Gastrocnemius medialis (tissue), 4 donors: ENCODE measurements around the gene MED13L. TPM values are rescaled to one million over a fixed set of nuclear protein-coding genes. Genes with fewer than 3 reads are reported as not detected.

Experiments used
- ATAC-seq, 2 donors: fragments of 150-250 bp; one replicate each; pipeline ENCODE4 v1.9.1; 2016
- DNase-seq, 2 donors: peaks; one replicate each; pipeline ENCODE4 v3.0.0-alpha.2; 2019
- H3K27ac ChIP-seq, 4 donors: fragments of 200-600 bp; sonication (generic); 1 replicate in 1 of 4; 2 replicates in 3 of 4; pipeline ENCODE4 v1.5.1; 2016 to 2018; ENCODE audit warnings: mild to moderate bottlenecking in 2 of 4, moderate library complexity in 1 of 4
- H3K27me3 ChIP-seq, 3 donors: fragments of 200-600 bp; sonication (generic) in 2 of 3; 1 replicate in 1 of 3; 2 replicates in 2 of 3; pipeline versions ENCODE4 v1.5.1 to v1.6.0; 2016 to 2019; ENCODE audit warnings: mild to moderate bottlenecking in 1 of 3, moderate library complexity in 1 of 3
- H3K36me3 ChIP-seq, 2 donors: fragments of 200-600 bp; sonication (generic) in 1 of 2; one replicate each; pipeline ENCODE4 v1.5.1; 2017 to 2018
- H3K4me1 ChIP-seq, 2 donors: fragments of 200-600 bp; sonication (generic) in 1 of 2; one replicate each; pipeline ENCODE4 v1.5.1; 2016 to 2017; ENCODE audit warnings: mild to moderate bottlenecking in 2 of 2
- H3K4me3 ChIP-seq, 4 donors: fragments of 200-600 bp; sonication (generic) in 3 of 4; 1 replicate in 1 of 4; 2 replicates in 3 of 4; pipeline ENCODE4 v1.5.1; 2016 to 2019; ENCODE audit warnings: mild to moderate bottlenecking in 2 of 4
- H3K9me3 ChIP-seq, 3 donors: fragments of 200-600 bp; sonication (generic) in 2 of 3; 1 replicate in 1 of 3; 2 replicates in 2 of 3; pipeline ENCODE4 v1.5.1; 2016 to 2019
- POLR2A ChIP-seq, 2 donors: fragments of 450-650 bp; IDR thresholded peaks; one replicate each; pipeline ENCODE4 v1.6.1; 2017; ENCODE audit warnings: antibody characterized with exemption in 2 of 2, mild to moderate bottlenecking in 2 of 2, moderate library complexity in 2 of 2
- in situ Hi-C, 4 donors: fragments of 200-750 bp; cut with MboI; loops; one replicate each; pipeline versions ENCODE4 v1.15.0 to v1.8.0; 2017; ENCODE audit warnings: low sequenced_read_pairs in 4 of 4
- intact Hi-C: fragments of 100-400 bp; cut with DNase I; formaldehyde crosslinking; loops from one replicate; pipeline ENCODE4 v1.15.1; 2023; ENCODE audit warnings: low total_unique reads
- total RNA-seq, 4 donors: library from RNA; depleted of rRNA; stranded (reverse); fragments of >200 nt; gene quantifications; one replicate each; pipeline versions ENCODE4 v1.1.0 to v1.2.3, GENCODE V29; 2016
- TF ChIP-seq, protein P1 (sequence below), 5 experiments: fragments of 450-650 bp in 3 of 5; fragments of 200-600 bp in 2 of 5; sonication (generic) in 2 of 5; IDR thresholded peaks in 4 of 5; conservative IDR thresholded peaks in 1 of 5; 1 replicate in 4 of 5; 2 replicates in 1 of 5; pipeline ENCODE4 v1.5.1; 2016 to 2019; ENCODE audit warnings: antibody characterized with exemption in 5 of 5, mild to moderate bottlenecking in 3 of 5, moderate library complexity in 3 of 5

Gene MED13L
- total RNA-seq, 4 donors from 2014 or later: 59.5 to 92.6 (median 74.1) TPM

DNA sequence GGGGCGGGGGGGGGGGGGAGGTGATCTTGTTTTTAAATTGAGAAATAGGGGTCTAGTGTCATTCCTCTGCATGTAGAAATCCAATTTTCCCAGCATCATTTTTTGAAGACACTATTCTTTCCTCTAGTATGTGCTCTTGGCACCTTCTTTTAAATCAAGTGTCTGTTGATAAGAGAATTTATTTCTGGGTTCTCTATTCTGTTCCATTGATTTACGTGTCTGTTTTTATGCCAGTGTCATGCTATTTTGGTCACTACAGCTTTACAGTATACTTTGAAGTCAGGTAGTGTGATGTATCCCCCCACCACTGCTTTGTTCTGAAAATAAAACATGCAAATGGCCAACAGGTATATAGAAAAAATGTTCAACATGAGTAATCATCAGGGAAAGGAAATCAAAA lies 252.7 kb downstream of the MED13L start:
- ATAC-seq (no peak), DNase-seq (no peak)
- in situ Hi-C loops: no loop called here
- no peaks in the 10 kb centered on the region for H3K36me3 ChIP-seq
- H3K27me3 ChIP-seq: no peaks in the 10 kb centered on the region
- H3K4me1 ChIP-seq: peaks cover 46 to 58% of the 10 kb centered on the region in 2 donors
- intact Hi-C loops: no loop called here
- H3K4me3 ChIP-seq: no peak overlapping the region
- TF ChIP-seq POLR2A (IDR thresholded peaks at IDR 0.05): no peak
- TF ChIP-seq, protein P1, sequence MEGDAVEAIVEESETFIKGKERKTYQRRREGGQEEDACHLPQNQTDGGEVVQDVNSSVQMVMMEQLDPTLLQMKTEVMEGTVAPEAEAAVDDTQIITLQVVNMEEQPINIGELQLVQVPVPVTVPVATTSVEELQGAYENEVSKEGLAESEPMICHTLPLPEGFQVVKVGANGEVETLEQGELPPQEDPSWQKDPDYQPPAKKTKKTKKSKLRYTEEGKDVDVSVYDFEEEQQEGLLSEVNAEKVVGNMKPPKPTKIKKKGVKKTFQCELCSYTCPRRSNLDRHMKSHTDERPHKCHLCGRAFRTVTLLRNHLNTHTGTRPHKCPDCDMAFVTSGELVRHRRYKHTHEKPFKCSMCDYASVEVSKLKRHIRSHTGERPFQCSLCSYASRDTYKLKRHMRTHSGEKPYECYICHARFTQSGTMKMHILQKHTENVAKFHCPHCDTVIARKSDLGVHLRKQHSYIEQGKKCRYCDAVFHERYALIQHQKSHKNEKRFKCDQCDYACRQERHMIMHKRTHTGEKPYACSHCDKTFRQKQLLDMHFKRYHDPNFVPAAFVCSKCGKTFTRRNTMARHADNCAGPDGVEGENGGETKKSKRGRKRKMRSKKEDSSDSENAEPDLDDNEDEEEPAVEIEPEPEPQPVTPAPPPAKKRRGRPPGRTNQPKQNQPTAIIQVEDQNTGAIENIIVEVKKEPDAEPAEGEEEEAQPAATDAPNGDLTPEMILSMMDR (IDR thresholded peaks at IDR 0.05 in 4 of 5, conservative IDR thresholded peaks at IDR 0.05 in 1 of 5): no peak
- no peaks in the 10 kb centered on the region for H3K9me3 ChIP-seq
- no peak overlapping the region for H3K27ac ChIP-seq

DNA sequence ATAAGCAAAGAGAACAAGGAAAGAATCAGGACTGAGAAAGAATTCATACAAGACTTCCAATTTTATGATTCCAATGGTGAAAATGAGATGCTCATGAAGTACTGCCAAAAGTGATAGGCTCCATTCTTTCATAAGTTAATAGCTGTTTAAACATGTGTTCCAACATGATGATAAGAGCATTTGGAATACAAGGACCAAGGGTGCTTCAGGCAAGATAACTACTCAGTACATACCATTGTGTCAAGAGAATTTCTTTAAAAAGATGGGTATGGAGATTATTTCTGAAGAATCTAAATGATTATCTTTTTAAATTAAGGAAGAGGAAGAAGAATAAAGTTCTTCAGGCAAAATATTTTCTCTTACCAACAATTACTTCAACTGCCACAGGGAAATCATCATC lies 258.1 kb downstream of the MED13L start:
- H3K27ac ChIP-seq: peak overlapping the region in 1 of 4 donors; percentile 49
- in situ Hi-C loops (no loop called here), intact Hi-C loops (loop anchor here (5.0 kb wide), 1 partner anchor 218 kb away; no protein-coding TSS in a partner anchor)
- DNase-seq (no peak), ATAC-seq (no peak)
- H3K4me3 ChIP-seq: no peak overlapping the region
- no peaks in the 10 kb centered on the region for H3K9me3 ChIP-seq
- peaks cover 35 to 44% of the 10 kb centered on the region in 2 donors for H3K4me1 ChIP-seq
- H3K27me3 ChIP-seq: no peaks in the 10 kb centered on the region
- no peak for TF ChIP-seq POLR2A (IDR thresholded peaks at IDR 0.05)
- TF ChIP-seq, protein P1 (IDR thresholded peaks at IDR 0.05 in 4 of 5, conservative IDR thresholded peaks at IDR 0.05 in 1 of 5): no peak
- H3K36me3 ChIP-seq: peaks cover 0 to 15% of the 10 kb centered on the region in 2 donors

DNA sequence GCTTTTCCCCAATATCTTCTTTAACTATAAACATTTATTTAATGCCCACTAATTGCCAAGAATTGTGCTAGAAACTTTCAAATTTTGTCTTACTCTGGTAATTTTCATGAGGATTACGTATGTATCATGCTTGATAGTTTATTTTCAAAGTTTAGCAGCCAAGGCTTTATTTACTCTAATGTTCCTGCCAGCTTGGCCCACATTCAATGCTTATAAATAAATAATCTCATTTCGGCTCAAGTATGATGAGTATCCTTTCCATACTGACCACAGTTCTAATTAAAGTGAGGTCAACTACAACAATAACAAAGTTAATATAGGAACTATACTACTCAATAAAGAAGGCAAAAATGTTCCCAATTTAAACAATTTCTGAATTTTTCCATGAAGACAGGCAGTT lies 259.2 kb downstream of the MED13L start:
- Histone ChIP-seq H3K4me1 (peaks cover 34 to 44% of the 10 kb centered on the region in 2 donors), H3K9me3 (no peaks in the 10 kb centered on the region), H3K27ac (peak overlapping the region; percentile 16 to 49 (median 38)), H3K4me3 (no peak overlapping the region), H3K36me3 (peaks cover 0 to 25% of the 10 kb centered on the region in 2 donors), H3K27me3 (no peaks in the 10 kb centered on the region)
- ATAC-seq (no peak), DNase-seq (no peak)
- in situ Hi-C loops (no loop called here), intact Hi-C loops (loop anchor here (5.0 kb wide), 1 partner anchor 219 kb away; no protein-coding TSS in a partner anchor)
- TF ChIP-seq, protein P1 (IDR thresholded peaks at IDR 0.05 in 4 of 5, conservative IDR thresholded peaks at IDR 0.05 in 1 of 5): no peak
- no peak for TF ChIP-seq POLR2A (IDR thresholded peaks at IDR 0.05)

DNA sequence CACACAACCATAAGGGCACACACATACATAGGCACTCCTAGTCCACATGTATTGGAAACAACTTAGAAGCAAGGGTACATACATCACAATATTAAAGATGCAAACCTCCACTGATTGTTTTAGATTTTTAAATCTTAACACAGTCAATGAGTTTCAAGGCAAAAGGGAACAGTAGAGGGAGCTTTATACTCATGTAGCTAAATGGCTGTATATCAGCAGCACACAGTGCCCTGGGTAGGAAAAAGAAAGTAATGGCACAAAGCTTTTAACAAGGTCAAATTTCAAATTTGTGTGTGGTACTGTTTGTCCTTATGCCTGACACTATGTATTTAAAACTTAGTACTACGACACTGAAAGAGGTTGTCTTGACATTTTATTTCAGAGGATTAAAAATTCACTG lies 262.0 kb downstream of the MED13L start:
- in situ Hi-C loops: no loop called here
- no peak for TF ChIP-seq POLR2A (IDR thresholded peaks at IDR 0.05)
- TF ChIP-seq, protein P1 (IDR thresholded peaks at IDR 0.05 in 4 of 5, conservative IDR thresholded peaks at IDR 0.05 in 1 of 5): peak; percentile 16 to 66 (median 58)
- Histone ChIP-seq H3K9me3 (no peaks in the 10 kb centered on the region), H3K27me3 (no peaks in the 10 kb centered on the region), H3K4me3 (no peak overlapping the region), H3K4me1 (peaks cover 30 to 34% of the 10 kb centered on the region in 2 donors), H3K27ac (peak overlapping the region in 2 of 4 donors; percentile 48 to 51), H3K36me3 (peaks cover 0 to 35% of the 10 kb centered on the region in 2 donors)
- intact Hi-C loops: loop anchor here (5.0 kb wide), 1 partner anchor 222 kb away; no protein-coding TSS in a partner anchor
- DNase-seq (no peak), ATAC-seq (peak; percentile 76 to 87)

DNA sequence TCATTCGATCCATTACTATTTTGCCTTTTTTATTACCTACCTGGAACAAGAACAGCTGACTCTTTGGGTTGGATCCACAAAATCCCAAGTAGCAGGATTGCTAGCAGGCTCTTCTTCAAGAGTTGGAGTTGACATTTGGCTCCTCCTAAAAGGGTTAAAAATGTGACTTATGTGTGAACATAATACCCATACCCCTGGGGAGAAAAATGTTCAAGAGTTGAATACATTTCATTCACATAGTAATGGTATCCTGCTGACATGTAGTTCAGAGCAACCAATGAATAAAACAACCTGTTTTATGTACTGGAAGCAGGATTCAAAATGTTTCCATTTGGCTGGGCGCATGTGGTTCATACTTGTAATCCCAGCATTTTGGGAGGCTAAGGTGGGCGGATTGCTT lies 264.7 kb downstream of the MED13L start:
- TF ChIP-seq, protein P1 (IDR thresholded peaks at IDR 0.05 in 4 of 5, conservative IDR thresholded peaks at IDR 0.05 in 1 of 5): no peak
- no peak for TF ChIP-seq POLR2A (IDR thresholded peaks at IDR 0.05)

More for the DNA sequence above, 264.7 kb downstream of the MED13L start:
- Histone ChIP-seq H3K27me3 (no peaks in the 10 kb centered on the region), H3K4me1 (peaks cover 10 to 19% of the 10 kb centered on the region in 2 donors), H3K4me3 (no peak overlapping the region), H3K27ac (no peak overlapping the region), H3K9me3 (no peaks in the 10 kb centered on the region), H3K36me3 (peaks cover 0 to 39% of the 10 kb centered on the region in 2 donors)
- DNase-seq: no peak
- in situ Hi-C loops (no loop called here), intact Hi-C loops (no loop called here)
- ATAC-seq: no peak
